Measurements from ENCODE around the gene GCNT4. TPM values are rescaled to one million over a fixed set of nuclear protein-coding genes. Genes with fewer than 3 reads are reported as not detected.

The GCNT4 gene
- total RNA-seq, 1 experiment from 2014 or later = not detected

Small RNAs within 50 kb of the gene (small RNA-seq; reads per million reads assigned to genes)
- gene AC093259.1 = not detected

Other genes with a start within 250 kb of the GCNT4 start
- not detected in 2 replicates for gene FAM169A, start 186.2 kb downstream of the GCNT4 start, total RNA-seq (2014; rRNA removed; shearing (Covaris generic); ENCODE audit: low replicate concordance)
- gene ANKRD31, start 184.3 kb upstream of the GCNT4 start, total RNA-seq (2014; rRNA removed; shearing (Covaris generic); ENCODE audit: low replicate concordance) = 0.22 and 0.30 TPM in 2 replicates

Data from Karpas-422 (cell line).